IMR-90 (cell line): ENCODE data around the gene PHF20.

ENCODE experiments used
- POLR2A ChIP-seq: IDR thresholded peaks from 2 replicates; pipeline ENCODE4 v1.6.1; 2012; ENCODE audit warnings: mild to moderate bottlenecking, low read depth, low read length
- TF ChIP-seq, protein P1 (sequence below): fragments of 150-350 bp; IDR thresholded peaks from 2 replicates; pipeline ENCODE4 v1.6.1; 2017; ENCODE audit warnings: mild to moderate bottlenecking, antibody characterized with exemption, low read length, low read depth
- TF ChIP-seq, protein P2 (sequence below): fragments of 150-350 bp; IDR thresholded peaks from 2 replicates; pipeline ENCODE4 v1.6.1; 2016; ENCODE audit warnings: low read depth, mild to moderate bottlenecking, low read length, moderate library complexity, borderline replicate concordance

- TF ChIP-seq, protein P1, sequence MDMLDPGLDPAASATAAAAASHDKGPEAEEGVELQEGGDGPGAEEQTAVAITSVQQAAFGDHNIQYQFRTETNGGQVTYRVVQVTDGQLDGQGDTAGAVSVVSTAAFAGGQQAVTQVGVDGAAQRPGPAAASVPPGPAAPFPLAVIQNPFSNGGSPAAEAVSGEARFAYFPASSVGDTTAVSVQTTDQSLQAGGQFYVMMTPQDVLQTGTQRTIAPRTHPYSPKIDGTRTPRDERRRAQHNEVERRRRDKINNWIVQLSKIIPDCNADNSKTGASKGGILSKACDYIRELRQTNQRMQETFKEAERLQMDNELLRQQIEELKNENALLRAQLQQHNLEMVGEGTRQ = no peak
- TF ChIP-seq POLR2A = no peak
- TF ChIP-seq, protein P2, sequence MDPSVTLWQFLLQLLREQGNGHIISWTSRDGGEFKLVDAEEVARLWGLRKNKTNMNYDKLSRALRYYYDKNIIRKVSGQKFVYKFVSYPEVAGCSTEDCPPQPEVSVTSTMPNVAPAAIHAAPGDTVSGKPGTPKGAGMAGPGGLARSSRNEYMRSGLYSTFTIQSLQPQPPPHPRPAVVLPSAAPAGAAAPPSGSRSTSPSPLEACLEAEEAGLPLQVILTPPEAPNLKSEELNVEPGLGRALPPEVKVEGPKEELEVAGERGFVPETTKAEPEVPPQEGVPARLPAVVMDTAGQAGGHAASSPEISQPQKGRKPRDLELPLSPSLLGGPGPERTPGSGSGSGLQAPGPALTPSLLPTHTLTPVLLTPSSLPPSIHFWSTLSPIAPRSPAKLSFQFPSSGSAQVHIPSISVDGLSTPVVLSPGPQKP = no peak
Observed at GRCh38 chr20:35947489-35947888, 175.7 kb downstream of the PHF20 start.
